Naive thymus-derived CD4-positive, alpha-beta T cell (primary cell): ENCODE measurements around the gene GFM1. TPM values are rescaled to one million over a fixed set of nuclear protein-coding genes. Genes with fewer than 3 reads are reported as not detected.

Experiments
- ATAC-seq: fragments of 150-1000 bp; cut with Tn5 transposase; 2 replicates; pipeline ENCODE4 v1.10.0; 2021; ENCODE audit warnings: mild to moderate bottlenecking, moderate library complexity
- CTCF ChIA-PET: fragments of 350-600 bp; sonication (Branson Sonifier 250); formaldehyde crosslinking; loops from one replicate; lab custom pipeline; 2021; ENCODE audit warnings: antibody characterized with exemption; lab: Charles Lee
- POLR2A ChIA-PET: fragments of 350-600 bp; sonication (Branson Sonifier 250); formaldehyde crosslinking; loops from one replicate; lab custom pipeline; 2021; ENCODE audit warnings: antibody characterized with exemption, inconsistent platforms; lab: Charles Lee
- DNase-seq, 9 donors: peaks; one replicate each; pipeline versions ENCODE4 v3.0.0 to v3.0.0-alpha.2; 2020 to 2022; ENCODE audit warnings: mixed read lengths in 1 of 9
- H3K27ac ChIP-seq: one replicate; pipeline ENCODE4 v1.7.0; 2013; ENCODE audit warnings: mild to moderate bottlenecking, low read depth, low read length, moderate library complexity
- H3K27me3 ChIP-seq, 2 donors: one replicate each; pipeline ENCODE4 v1.7.0; 2013; ENCODE audit warnings: low read length in 2 of 2, mild to moderate bottlenecking in 2 of 2, moderate library complexity in 2 of 2; ENCODE audit not compliant: control insufficient read depth in 2 of 2, insufficient read depth in 2 of 2
- H3K36me3 ChIP-seq, 3 experiments: 1 replicate in 2 of 3; 2 replicates in 1 of 3; pipeline ENCODE4 v1.7.0; 2013; ENCODE audit warnings: low read length in 3 of 3, mild to moderate bottlenecking in 3 of 3, moderate library complexity in 1 of 3; ENCODE audit not compliant: insufficient read depth in 3 of 3, control insufficient read depth in 2 of 3
- H3K4me1 ChIP-seq, 2 donors: one replicate each; pipeline ENCODE4 v1.7.0; 2013; ENCODE audit warnings: low read length in 2 of 2, mild to moderate bottlenecking in 2 of 2, moderate library complexity in 1 of 2; ENCODE audit not compliant: control insufficient read depth in 2 of 2, insufficient read depth in 2 of 2
- H3K4me3 ChIP-seq: 2 replicates; pipeline ENCODE4 v1.7.0; 2013; ENCODE audit warnings: mild to moderate bottlenecking, low read length
- H3K9me3 ChIP-seq, 3 experiments: 1 replicate in 2 of 3; 2 replicates in 1 of 3; pipeline ENCODE4 v1.7.0; 2013; ENCODE audit warnings: low read length in 3 of 3; ENCODE audit not compliant: control insufficient read depth in 2 of 3
- H3K27ac Mint-ChIP-seq, 9 donors: one replicate each; pipeline ENCODE4 v1.8.0; 2020 to 2022; ENCODE audit warnings: mixed read lengths in 9 of 9, mild to moderate bottlenecking in 8 of 9, moderate library complexity in 5 of 9, inconsistent platforms in 2 of 9
- H3K27me3 Mint-ChIP-seq, 5 donors: one replicate each; pipeline ENCODE4 v1.8.0; 2021 to 2022; ENCODE audit warnings: mixed read lengths in 5 of 5, mild to moderate bottlenecking in 1 of 5
- H3K36me3 Mint-ChIP-seq, 5 donors: one replicate each; pipeline ENCODE4 v1.8.0; 2020 to 2022; ENCODE audit warnings: mixed read lengths in 5 of 5, mild to moderate bottlenecking in 3 of 5, inconsistent platforms in 1 of 5
- H3K4me1 Mint-ChIP-seq, 7 donors: one replicate each; pipeline ENCODE4 v1.8.0; 2020 to 2022; ENCODE audit warnings: mixed read lengths in 7 of 7, mild to moderate bottlenecking in 3 of 7, inconsistent platforms in 1 of 7
- H3K4me3 Mint-ChIP-seq, 10 donors: one replicate each; pipeline ENCODE4 v1.8.0; 2020 to 2022; ENCODE audit warnings: mild to moderate bottlenecking in 10 of 10, mixed read lengths in 10 of 10, moderate library complexity in 6 of 10, inconsistent platforms in 2 of 10
- H3K9me3 Mint-ChIP-seq, 11 donors: one replicate each; pipeline ENCODE4 v1.8.0; 2020 to 2022; ENCODE audit warnings: mixed read lengths in 11 of 11, mild to moderate bottlenecking in 4 of 11, inconsistent platforms in 1 of 11, moderate library complexity in 1 of 11
- intact Hi-C, 2 donors: fragments of 100-400 bp; cut with micrococcal nuclease; formaldehyde crosslinking; loops; one replicate each; pipeline ENCODE4 v1.15.1; 2023
- polyA plus RNA-seq, 2 donors: library from polyadenylated mRNA; unstranded; fragments of 300-500 nt; fragmentation: Illumina TruSeq; gene quantifications; one replicate each; pipeline ENCODE4 v1.2.3, GENCODE V29; 2021
- total RNA-seq, 6 experiments: library from RNA in 5 of 6; stranded (reverse) in 5 of 6; gene quantifications; 1 replicate in 5 of 6; 2 replicates in 1 of 6; pipeline ENCODE4 v1.2.3 and lab custom pipeline; 2021 to 2026

Gene GFM1
- total and polyA plus RNA-seq, 7 experiments from 2014 or later: 32.9 to 43.4 (median 41.1) TPM

GRCh38 chr3:158640646-158641045, 3.7 kb upstream of the GFM1 start:
- Histone ChIP-seq H3K27ac (no peak overlapping the region), H3K9me3 (no peaks in the 10 kb centered on the region), H3K36me3 (peaks cover 0 to 5% (median 0%) of the 10 kb centered on the region in 3 experiments), H3K27me3 (no peaks in the 10 kb centered on the region), H3K4me1 (peaks cover 3 to 21% of the 10 kb centered on the region in 2 donors), H3K4me3 (no peak overlapping the region)
- CTCF ChIA-PET: no interaction called here
- Mint-ChIP-seq H3K4me1 (peaks cover 0 to 31% (median 17%) of the 10 kb centered on the region in 7 donors), H3K27me3 (peaks cover 0 to 4% (median 0%) of the 10 kb centered on the region in 5 donors), H3K9me3 (peaks cover 0 to 4% (median 0%) of the 10 kb centered on the region in 11 donors), H3K36me3 (no peaks in the 10 kb centered on the region), H3K27ac (no peak overlapping the region), H3K4me3 (no peak overlapping the region)
- no peak for DNase-seq
- intact Hi-C loops: loop anchor here (5.0 to 10.0 kb wide), 10 partner anchors 68 to 1966 kb away; partner anchors contain the start of genes IFT80 (in 1 of the 2), KPNA4 (in 1 of the 2), MLF1 (in 1 of the 2) and RSRC1 (in 1 of the 2)
- no peak for ATAC-seq
- POLR2A ChIA-PET: no interaction called here

- DNase-seq (no peak), ATAC-seq (no peak)
- Mint-ChIP-seq H3K27me3 (no peaks in the 10 kb centered on the region), H3K4me3 (no peak overlapping the region), H3K9me3 (no peaks in the 10 kb centered on the region), H3K36me3 (peaks cover 0 to 6% (median 0%) of the 10 kb centered on the region in 5 donors), H3K27ac (no peak overlapping the region), H3K4me1 (peaks cover 11 to 43% (median 28%) of the 10 kb centered on the region in 7 donors)
- ChIA-PET POLR2A (interaction anchor here (1.2 kb wide), 1 partner anchor 81 kb away, joined by 3 read pairs; no protein-coding TSS in a partner anchor), CTCF (interaction anchor here (1.1 to 1.2 kb wide), 2 partner anchors 18 to 150 kb away, joined by 3 to 7 read pairs; no protein-coding TSS in a partner anchor)
- intact Hi-C loops: loop anchor here (5.0 to 10.0 kb wide), 10 partner anchors 70 to 1967 kb away; partner anchors contain the start of genes IFT80 (in 1 of the 2), KPNA4 (in 1 of the 2), MLF1 (in 1 of the 2) and RSRC1 (in 1 of the 2)
- H3K4me1 ChIP-seq: peaks cover 8 to 21% of the 10 kb centered on the region in 2 donors
- no peak overlapping the region for H3K4me3 ChIP-seq
- no peaks in the 10 kb centered on the region for H3K9me3 ChIP-seq
- H3K36me3 ChIP-seq: peaks cover 0 to 5% (median 5%) of the 10 kb centered on the region in 3 experiments
- no peaks in the 10 kb centered on the region for H3K27me3 ChIP-seq
- H3K27ac ChIP-seq: no peak overlapping the region
These were observed 2.3 kb upstream of the GFM1 start for GRCh38 chr3:158642005-158642404.

- no peak for ATAC-seq
- peaks cover 0 to 5% (median 5%) of the 10 kb centered on the region in 3 experiments for H3K36me3 ChIP-seq
- CTCF ChIA-PET: interaction anchor here (1.2 to 4.4 kb wide), 2 partner anchors 17 to 149 kb away, joined by 7 to 27 read pairs; no protein-coding TSS in a partner anchor
- no peaks in the 10 kb centered on the region for H3K27me3 ChIP-seq
- Mint-ChIP-seq H3K4me3 (peak overlapping the region in 3 of 10 donors; percentile 7 to 61 (median 13)), H3K9me3 (no peaks in the 10 kb centered on the region), H3K36me3 (peaks cover 0 to 9% (median 2%) of the 10 kb centered on the region in 5 donors), H3K27ac (peak overlapping the region in 3 of 9 donors; percentile 28 to 83 (median 38)), H3K4me1 (peaks cover 11 to 49% (median 34%) of the 10 kb centered on the region in 7 donors), H3K27me3 (no peaks in the 10 kb centered on the region)
- POLR2A ChIA-PET: interaction anchor here (0.6 kb wide), 1 partner anchor 1425 kb away, joined by 5 read pairs; no protein-coding TSS in a partner anchor
- no peak overlapping the region for H3K4me3 ChIP-seq
- no peak overlapping the region for H3K27ac ChIP-seq
- peaks cover 8 to 21% of the 10 kb centered on the region in 2 donors for H3K4me1 ChIP-seq
- H3K9me3 ChIP-seq: no peaks in the 10 kb centered on the region
- DNase-seq: no peak
- intact Hi-C loops: loop anchor here (5.0 to 10.0 kb wide), 10 partner anchors 70 to 1968 kb away; partner anchors contain the start of genes IFT80 (in 1 of the 2), KPNA4 (in 1 of the 2), MLF1 (in 1 of the 2) and RSRC1 (in 1 of the 2)
These were observed 1.7 kb upstream of the GFM1 start for GRCh38 chr3:158642474-158643210.

GRCh38 chr3:158649791-158650190, 5.5 kb downstream of the GFM1 start:
- Mint-ChIP-seq H3K27me3 (no peaks in the 10 kb centered on the region), H3K36me3 (peaks cover 0 to 28% (median 17%) of the 10 kb centered on the region in 5 donors)

GRCh38 chr3:158651192-158651591, 6.9 kb downstream of the GFM1 start:
- DNase-seq (no peak), ATAC-seq (no peak)
- H3K27ac Mint-ChIP-seq: no peak overlapping the region
- no peaks in the 10 kb centered on the region for H3K27me3 Mint-ChIP-seq
- no peak overlapping the region for H3K4me3 Mint-ChIP-seq
- CTCF ChIA-PET: interaction anchor here (1.0 kb wide), 1 partner anchor 9 kb away, joined by 3 read pairs; no protein-coding TSS in a partner anchor
- peaks cover 0 to 5% of the 10 kb centered on the region in 2 donors for H3K4me1 ChIP-seq
- peaks cover 6 to 31% (median 13%) of the 10 kb centered on the region in 7 donors for H3K4me1 Mint-ChIP-seq
- no peaks in the 10 kb centered on the region for H3K9me3 ChIP-seq
- H3K36me3 Mint-ChIP-seq: peaks cover 0 to 34% (median 17%) of the 10 kb centered on the region in 5 donors
- intact Hi-C loops: no loop called here
- POLR2A ChIA-PET: interaction anchor here (0.6 kb wide), 1 partner anchor 20 kb away, joined by 3 read pairs; no protein-coding TSS in a partner anchor
- H3K9me3 Mint-ChIP-seq: no peaks in the 10 kb centered on the region
- no peaks in the 10 kb centered on the region for H3K27me3 ChIP-seq
- peaks cover 7 to 48% (median 9%) of the 10 kb centered on the region in 3 experiments for H3K36me3 ChIP-seq
- no peak overlapping the region for H3K27ac ChIP-seq
- H3K4me3 ChIP-seq: no peak overlapping the region

More at GRCh38 chr3:158649791-158650190, 5.5 kb downstream of the GFM1 start:
- Mint-ChIP-seq H3K9me3 (no peaks in the 10 kb centered on the region), H3K4me3 (no peak overlapping the region), H3K27ac (peak overlapping the region in 3 of 9 donors; percentile 6 to 19 (median 9)), H3K4me1 (peaks cover 16 to 45% (median 27%) of the 10 kb centered on the region in 7 donors)
- intact Hi-C loops: loop anchor here in 1 of 2 donors (10.0 kb wide), 2 partner anchors 1475 to 1975 kb away; partner anchors contain the start of gene TIPARP
- no peak overlapping the region for H3K27ac ChIP-seq
- H3K4me1 ChIP-seq: peaks cover 3 to 8% of the 10 kb centered on the region in 2 donors
- DNase-seq: no peak
- no peaks in the 10 kb centered on the region for H3K9me3 ChIP-seq
- POLR2A ChIA-PET: no interaction called here
- H3K4me3 ChIP-seq: no peak overlapping the region
- CTCF ChIA-PET: no interaction called here
- H3K36me3 ChIP-seq: peaks cover 4 to 37% (median 10%) of the 10 kb centered on the region in 3 experiments
- no peak for ATAC-seq
- H3K27me3 ChIP-seq: no peaks in the 10 kb centered on the region

GRCh38 chr3:158652463-158652862, 8.1 kb downstream of the GFM1 start:
- Mint-ChIP-seq H3K4me3 (no peak overlapping the region), H3K27me3 (no peaks in the 10 kb centered on the region), H3K27ac (no peak overlapping the region), H3K36me3 (peaks cover 6 to 31% (median 19%) of the 10 kb centered on the region in 5 donors), H3K9me3 (no peaks in the 10 kb centered on the region), H3K4me1 (peaks cover 0 to 22% (median 10%) of the 10 kb centered on the region in 7 donors)
- Histone ChIP-seq H3K4me1 (no peaks in the 10 kb centered on the region), H3K4me3 (no peak overlapping the region), H3K27me3 (no peaks in the 10 kb centered on the region), H3K27ac (no peak overlapping the region), H3K36me3 (peaks cover 5 to 55% (median 9%) of the 10 kb centered on the region in 3 experiments), H3K9me3 (no peaks in the 10 kb centered on the region)
- ChIA-PET POLR2A (no interaction called here), CTCF (interaction anchor here (0.7 to 1.1 kb wide), 2 partner anchors 22 to 137 kb away, joined by 3 read pairs; no protein-coding TSS in a partner anchor)
- DNase-seq (no peak), ATAC-seq (no peak)
- intact Hi-C loops: no loop called here
